GM19025 (cell line): ENCODE measurements around the gene SLC34A3.
A peak's percentile ranks its signal among the peaks of the same experiment; 100 is the strongest.

ENCODE experiments used
- ATAC-seq: cut with Tn5 transposase; IDR thresholded peaks from one replicate; pipeline ENCODE4 v1.9.1; 2021; ENCODE audit warnings: mild to moderate bottlenecking, low read depth, moderate library complexity; ENCODE audit not compliant: unreplicated experiment

Gene SLC34A3

DNA sequence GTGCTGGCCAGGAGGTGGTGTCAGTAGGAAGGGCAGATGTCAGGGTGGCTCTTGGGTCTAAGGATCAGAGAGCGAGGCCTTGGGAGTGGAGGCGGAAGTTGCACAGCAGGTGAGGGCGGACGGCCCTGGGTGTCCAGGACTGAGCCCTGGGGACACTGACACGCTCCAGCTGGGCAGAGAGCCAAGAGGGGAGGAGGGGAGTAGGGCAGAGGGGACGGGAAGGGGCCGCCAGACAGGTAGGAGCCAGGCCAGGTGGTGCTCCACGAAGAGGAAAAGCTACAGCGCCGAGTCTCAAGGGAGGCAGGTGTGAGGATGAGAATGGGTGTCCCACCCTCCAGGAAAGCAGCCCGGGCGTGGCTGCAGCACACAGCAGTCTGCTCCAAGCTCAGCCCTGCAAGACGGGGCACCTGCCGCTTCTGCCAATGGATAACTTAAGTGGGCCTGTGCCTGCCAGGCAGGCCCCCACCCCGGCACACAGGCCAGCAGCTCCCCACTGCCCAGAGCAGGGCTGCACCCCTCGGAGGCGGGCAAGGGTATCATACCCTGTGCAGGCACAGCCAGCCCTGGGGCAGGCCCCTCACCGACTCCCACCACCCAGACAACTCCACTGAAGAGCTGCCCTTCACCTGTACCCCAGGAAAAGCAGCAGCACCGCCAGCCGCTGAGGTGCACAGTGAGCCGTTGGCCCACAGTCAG is 35.0 kb upstream of the SLC34A3 start:
- ATAC-seq, result no peak

DNA sequence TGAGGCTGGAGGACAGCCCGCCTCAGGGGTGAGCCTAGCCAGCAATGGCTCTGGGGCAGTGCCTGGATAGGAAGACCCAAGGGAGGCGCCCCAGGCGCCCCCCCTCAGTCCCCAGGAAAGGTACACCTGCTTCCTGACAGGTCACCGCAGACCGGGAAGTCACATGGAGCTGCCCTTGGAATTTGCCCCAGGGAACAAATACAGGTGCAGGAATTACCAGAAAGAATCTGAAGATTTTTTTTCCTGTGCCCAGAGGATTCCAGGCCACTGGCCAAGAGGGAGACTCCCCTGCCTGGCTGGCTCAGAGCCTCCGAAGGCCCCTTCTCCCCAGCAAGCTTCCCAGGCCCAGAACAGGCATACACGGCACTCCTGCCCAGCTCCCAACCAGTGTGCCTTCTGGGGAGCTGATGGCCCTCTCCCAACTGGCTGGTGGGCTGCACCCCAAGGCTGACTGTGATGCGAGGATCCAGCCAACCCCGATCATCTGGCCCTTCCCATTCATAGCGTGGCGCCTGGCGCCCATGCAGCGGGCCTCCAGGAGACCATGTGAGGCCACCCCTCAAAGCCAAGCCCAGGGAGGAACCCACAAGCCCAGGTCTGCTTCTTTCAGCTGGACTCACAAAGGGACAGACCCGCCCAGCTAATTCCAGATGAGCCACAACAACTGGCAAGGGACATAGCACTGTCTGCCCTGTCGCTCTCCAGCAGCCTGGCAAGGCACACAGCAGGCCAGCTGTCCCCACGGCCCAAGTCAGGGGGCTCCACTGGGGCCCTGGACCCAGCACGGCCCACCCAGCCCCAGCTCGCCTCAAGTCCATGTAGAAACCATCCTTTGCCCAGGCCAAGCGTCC is 32.4 kb upstream of the SLC34A3 start:
- ATAC-seq, result no peak

DNA sequence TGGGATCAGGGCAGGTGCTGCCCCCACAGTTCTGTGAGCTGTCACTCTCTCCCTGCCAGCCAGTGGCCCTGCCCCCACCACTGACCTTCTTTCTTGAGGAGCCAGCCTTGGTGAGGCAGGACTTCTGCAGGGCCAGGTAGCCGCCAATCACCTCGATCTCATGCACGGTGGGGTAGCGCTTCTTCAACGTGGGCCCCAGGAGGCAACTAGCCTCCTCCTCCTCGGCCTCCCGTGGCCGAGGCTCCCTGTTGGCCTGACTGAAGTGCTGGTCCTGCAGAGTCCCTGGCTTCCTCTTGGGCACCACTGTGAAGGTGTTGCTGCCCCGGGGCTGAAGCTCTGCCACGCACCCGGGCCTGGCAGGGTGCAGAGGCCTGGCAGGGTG is 31.8 kb upstream of the SLC34A3 start:
- ATAC-seq, result no peak

DNA sequence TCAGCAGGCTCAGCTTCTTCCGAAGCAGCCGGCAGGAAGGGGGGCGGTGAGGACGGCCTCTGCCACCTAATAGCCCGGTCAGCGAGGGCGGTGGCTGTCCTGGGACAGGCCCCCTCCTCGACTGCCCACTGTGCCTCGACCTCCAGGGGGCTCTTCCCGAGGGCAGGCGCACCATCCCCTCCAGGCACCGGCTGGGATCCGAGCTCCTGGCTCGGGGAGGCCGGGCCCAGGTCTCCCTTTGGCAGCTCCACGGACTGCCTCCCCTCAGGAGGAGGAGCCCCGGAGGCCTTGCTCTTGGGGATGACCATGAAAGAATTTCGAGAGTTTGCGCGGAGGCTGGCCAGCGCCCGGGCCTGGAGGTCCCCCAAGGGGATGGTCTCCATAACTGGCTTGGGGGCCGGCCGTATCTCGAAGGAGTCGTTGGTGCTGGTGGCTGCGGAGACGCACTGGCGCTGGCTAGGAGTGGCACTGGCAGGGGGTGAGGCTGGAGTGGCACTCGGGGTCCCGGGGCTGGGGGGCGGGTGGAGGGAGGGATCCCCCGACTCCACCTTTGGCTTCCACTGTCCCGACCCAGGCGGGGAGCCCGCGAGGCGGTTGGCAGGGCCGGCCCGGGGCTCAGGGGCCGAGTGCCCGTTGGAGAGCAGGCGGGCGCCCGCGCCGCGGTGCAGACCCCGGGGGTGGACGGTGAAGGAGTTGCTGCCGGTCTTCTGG is 31.1 kb upstream of the SLC34A3 start:
- ATAC-seq, result no peak

DNA sequence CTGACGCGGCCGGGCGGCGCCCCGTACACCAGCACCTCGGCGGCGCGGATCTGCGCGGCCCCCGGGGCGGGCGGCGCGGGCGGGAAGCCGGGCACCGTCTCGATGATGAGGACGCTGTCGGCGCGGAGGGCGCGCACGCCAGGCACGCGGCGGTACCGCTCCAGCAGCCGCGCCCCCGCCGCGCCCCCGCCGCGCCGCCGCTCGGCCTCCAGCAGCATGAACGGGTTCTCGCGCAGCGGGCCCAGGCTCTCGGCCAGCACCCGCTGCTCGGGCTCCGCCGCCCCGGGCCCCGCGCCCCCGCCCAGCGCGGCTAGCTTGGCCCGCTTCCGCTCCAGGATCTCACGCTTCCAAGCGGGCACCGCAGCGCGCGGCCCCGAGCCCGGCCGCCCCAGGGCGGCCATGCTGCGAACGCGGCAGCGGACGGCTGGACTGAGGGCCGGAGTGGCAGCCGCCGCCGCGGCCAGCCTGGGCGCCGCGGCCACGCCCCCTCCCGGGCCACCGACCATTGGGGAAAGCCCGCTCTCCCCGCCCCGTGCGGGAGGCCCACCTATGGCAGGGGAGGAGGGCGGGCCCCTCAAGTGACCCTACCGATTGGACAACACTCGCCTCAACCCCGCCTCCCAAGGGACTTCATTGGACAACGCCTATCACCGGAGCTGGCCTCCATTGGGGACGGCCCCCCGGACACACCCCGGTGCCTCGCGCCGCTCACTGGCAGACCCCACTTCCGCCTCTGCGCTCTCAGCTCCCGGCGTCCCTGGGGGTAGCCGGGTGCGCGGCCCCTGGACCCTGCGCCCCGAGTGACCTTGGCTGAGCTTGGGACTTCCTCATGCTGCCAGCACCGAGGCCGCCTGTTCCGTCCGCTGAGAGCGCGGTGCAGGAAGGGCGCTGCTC is 30.1 kb upstream of the SLC34A3 start, which contains the start of gene TPRN:
Gene TPRN (minus strand): TSS at position 431 of the 894 bp plus-strand sequence. CDS start 30 bp downstream, at position 401.
- ATAC-seq, result peak; percentile 85

DNA sequence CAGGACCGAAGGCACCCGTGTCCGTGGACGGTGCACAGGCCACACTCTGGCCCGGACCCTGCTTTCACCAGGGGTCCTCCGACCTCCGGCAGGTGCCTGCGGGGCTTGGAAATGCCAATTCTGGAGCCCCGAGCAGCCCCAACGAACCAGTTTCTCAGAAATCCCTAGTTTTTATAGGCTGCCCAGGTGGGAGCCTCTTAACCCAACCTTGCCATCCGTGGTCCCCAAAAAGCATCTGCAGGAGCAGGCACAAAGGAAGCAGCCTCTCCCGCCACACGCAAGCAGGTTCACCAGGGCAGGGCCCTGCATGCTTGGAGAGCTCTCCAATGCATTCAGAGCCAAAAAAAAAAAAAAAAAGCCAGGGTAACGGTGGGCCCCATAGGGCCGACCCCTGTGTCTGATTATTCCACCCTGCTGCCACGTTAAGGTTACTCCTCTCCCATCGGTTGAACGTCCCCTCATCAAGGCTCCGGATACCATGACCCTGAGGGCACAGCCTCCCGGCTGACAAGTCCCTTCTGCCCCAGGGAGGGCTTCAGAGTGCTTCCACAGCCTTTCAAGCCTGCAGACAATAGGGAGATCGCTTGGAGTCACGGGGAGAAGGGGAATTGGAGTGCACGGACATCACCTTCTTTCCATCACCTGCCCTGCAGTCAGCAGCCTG is 29.4 kb upstream of the SLC34A3 start:
- ATAC-seq, result no peak

DNA sequence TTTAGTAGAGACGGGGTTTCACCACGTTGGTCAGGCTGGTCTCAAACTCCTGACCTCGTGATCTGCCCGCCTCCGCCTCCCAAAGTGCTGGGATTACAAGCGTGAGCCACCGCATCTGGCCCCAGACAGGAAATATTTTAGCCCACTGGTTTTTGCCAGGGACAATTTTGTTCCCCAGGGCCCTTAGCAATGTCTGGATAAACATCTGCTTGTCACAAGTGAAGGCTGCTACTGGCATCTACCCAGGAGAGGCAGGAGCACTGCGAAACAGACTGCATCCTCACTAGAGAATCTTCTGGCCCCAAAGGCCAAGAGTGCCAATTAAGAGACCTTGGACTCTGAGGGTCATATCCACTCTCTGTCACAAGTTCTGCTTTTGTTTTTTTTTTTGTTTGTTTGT is 27.7 kb upstream of the SLC34A3 start:
- no peak for ATAC-seq

DNA sequence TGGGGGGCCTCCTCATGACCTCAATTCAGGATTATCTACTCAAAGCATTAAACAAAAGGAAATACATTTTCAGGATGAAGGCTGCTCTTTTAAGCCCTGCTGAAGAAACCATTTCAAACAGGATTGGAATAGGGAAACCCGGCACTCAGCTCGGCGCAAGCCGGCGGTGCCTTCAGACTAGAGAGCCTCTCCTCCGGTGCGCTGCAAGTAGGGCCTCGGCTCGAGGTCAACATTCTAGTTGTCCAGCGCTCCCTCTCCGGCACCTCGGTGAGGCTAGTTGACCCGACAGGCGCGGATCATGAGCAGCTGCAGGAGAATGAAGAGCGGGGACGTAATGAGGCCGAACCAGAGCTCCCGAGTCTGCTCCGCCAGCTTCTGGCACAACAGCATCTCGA is 26.0 kb upstream of the SLC34A3 start:
- ATAC-seq, result no peak

DNA sequence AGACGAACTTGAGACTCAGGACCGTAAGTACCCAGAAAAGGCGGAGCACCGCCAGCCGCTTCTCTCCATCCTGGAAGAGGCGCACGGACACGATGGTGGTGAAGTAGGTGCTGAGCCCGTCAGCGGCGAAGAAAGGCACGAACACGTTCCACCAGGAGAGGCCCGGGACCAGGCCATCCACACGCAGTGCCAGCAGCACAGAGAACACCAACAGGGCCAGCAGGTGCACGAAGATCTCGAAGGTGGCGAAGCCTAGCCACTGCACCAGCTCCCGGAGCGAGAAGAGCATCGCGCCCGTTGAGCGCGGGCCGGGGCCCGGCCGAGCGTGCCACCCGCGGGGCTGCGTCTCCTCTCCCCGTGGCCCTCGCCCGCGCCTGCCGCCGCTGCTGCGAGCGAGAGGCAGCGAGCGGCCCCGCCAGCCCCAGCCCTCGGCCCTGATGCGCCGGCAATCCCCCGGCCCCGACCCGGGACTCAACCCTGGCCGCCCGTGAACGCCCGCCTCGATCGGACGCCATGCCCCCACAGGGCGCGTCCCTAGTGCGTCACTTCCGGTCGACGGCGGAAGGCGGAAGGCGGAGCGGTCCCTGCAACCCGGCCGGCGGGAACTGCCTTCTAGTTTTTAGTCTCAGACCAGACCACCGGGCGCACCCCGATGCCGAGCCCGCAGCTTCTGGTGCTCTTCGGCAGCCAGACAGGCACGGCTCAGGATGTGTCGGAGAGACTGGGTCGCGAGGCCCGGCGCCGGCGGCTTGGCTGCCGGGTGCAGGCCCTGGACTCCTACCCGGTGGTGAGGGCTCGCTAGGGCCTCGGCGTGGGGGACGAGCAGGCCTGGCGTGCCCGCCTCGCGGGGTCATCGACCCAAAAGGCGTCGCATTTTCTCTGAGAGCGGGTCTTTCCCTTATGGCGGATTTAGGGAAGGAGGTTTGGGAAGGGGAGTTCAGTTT is 25.3 kb upstream of the SLC34A3 start, which contains the start of the genes NDOR1 and TMEM203:
Gene NDOR1 (plus strand): TSS at position 575 of the 944 bp plus-strand sequence. CDS start 78 bp downstream, at position 653.
Gene TMEM203 (minus strand): TSS at position 523 of the 944 bp plus-strand sequence. CDS start 234 bp downstream, at position 289.
- peak; percentile 38 for ATAC-seq

DNA sequence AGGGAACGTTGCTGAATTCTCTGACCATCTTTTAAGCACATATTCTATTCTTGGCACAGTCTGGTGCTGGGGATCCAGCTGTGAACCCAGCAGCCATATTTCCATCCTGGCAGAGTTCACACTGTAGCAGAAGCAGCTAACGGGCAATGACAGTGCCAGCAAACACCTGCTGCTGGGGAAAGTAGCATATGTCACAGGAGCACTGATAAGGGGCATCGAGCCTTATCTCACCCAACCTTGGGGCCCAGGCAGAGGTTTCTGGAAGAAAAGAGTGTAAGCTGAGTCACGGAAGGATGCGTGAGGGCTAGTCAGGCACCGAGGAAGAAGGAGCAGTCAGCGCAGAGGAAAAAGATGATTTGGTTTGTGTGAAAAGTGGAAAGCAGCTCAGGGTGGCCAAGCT is 24.1 kb upstream of the SLC34A3 start:
- ATAC-seq, result no peak

DNA sequence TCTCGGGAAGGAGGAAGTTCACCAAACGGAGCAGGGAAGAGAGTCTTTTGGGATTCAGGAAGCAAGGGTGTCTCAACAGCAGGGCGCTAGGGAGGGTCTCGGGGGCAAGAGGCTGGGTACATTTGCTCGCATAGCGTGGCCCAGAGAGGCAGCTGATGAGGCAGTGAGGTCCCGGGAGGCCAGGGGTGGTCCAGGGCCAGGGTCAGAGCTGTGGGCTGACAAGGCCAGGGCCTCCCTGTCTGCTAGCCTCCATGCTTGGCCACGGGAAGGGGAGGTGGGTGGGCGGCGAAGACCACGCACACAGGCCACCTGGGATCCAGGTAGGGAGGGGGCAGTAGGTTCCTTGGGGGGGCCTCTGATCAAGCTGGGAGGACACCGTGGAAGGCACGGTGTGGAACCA is 19.2 kb upstream of the SLC34A3 start:
- no peak for ATAC-seq

DNA sequence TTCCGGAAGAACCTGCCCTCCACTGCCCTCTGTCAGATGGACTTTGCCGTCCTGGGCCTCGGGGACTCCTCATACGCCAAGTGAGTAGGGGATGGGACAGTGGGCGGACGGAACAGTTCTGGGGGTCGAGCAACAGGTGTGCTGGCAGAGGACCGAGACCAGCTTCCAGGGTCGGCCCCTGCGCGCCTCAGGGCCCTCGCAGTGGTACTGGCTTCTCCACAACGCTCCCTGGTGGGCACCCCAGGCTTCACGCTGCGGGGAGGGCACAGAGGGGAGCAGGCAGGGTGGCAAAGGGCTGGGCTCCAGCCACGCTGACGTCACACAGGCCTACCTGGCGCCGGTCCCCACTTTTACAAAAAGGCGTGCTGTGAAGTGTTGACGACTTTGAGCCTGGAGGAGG is 18.2 kb upstream of the SLC34A3 start:
- ATAC-seq, result no peak

DNA sequence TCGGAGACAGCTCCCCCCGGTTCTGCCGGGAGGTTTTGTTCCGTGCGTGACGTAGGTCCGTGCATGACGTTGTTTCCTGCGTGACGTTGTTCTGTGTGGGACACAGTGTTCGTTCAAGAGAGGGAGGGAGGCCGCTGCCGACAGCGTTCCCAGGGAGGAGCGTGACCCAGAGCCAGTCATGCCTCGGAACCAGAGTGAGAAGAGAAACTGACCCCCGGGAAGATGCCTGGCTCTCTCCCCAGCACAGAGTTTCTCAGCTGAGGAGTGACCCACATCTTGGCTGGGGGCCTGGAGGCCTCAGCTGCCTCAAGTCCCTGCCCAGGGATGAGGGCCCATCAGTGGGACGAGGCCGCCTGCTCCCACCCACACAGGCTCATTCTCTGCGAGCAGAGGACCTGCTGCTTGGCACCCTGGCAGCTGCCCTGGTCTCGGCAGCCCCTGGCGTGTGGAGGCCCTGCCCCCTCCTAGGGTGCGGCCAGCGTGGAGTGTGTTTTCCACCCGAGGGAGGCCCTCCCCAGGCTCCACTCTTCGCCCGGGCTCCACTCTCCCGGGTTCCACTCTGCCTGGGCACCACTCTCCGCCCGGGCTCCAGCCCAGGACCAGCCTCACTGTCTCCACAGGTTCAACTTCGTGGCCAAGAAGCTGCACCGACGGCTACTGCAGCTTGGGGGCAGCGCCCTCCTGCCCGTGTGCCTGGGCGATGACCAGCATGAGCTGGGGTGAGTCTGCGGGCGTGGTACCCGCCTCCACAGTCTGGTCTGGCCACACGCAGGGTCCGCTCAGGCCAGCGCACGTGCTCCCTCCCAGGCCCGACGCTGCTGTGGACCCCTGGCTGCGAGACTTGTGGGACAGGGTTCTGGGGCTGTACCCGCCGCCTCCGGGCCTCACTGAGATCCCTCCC is 17.3 kb upstream of the SLC34A3 start:
- no peak for ATAC-seq

DNA sequence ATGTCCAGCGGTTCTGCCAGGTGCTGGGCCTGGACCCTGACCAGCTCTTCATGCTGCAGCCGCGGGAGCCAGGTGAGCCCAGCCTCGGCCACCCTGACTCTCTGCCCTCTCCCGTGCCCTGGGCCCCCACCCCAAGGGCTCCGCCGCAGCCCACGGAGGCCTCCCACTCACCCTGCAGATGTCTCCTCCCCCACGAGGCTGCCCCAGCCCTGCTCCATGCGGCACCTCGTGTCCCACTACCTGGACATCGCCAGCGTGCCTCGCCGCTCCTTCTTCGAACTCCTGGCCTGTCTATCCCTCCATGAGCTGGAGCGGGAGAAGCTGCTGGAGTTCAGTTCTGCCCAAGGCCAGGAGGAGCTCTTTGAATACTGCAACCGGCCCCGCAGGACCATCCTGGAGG is 16.1 kb upstream of the SLC34A3 start:
- no peak for ATAC-seq

DNA sequence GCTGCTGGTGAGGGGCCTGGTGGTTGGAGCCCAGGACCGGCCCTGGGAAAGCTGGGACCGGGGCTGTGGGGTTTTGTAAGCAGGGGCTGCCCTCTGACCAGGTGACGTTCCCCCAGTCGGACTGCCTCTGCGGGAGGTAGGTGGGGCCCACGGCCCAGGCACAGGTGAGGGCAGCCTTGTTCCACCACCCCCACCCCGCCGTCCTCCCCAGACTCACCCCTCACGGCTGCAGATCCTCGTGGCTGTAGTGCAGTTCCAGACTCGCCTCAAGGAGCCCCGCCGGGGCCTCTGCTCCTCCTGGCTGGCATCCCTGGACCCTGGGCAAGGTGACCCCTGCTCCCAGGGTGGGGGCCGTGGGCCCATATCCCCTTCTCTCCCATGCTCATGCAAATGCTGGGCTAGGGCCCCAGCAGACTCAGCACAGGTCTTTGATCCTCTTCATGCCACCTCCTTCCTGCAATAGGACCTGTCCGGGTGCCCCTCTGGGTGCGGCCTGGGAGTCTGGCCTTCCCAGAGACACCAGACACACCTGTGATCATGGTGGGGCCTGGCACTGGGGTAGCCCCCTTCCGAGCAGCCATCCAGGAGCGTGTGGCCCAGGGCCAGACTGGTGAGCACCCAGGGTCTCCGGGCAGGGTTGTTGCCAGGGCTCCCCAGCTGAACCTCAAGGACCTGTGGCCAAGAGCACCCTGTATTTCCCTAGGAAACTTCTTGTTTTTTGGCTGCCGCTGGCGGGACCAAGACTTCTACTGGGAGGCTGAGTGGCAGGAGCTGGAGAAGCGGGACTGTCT is 15.3 kb upstream of the SLC34A3 start:
- ATAC-seq, result no peak

DNA sequence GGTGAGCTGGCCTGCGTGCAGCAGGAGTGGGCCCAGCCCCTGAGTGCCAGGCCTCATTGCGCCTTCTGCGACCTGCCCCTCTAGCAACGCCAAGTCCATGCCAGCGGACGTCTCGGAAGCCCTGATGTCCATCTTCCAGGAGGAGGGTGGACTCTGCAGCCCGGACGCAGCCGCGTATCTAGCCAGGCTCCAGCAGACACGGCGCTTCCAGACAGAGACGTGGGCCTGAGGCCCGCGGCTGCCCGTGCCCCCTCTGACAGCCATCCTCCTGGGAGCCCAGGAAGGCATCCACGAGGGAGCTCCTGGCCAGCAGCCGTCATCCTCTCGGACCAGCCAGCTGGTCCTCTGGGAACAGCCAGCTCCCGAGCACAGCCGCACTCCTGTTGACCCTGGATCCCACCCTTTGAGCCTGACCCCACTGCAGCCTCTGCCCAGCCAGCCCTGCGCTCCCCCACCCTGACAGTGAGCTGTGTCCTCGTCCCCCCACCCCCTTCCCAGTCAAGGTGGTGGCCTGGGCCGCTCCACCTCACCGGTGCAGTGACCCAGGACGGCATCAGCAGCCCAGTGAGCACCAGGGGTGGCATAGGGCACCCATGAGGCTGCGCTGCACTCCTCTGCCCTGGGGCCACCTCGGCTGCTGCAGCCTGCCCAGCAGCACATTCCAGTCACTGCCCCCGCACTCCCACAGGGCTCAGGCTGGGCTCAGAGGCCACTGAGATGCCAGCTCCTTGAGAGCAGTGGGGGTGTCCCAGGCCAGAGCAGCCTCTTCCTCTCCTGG is 14.3 kb upstream of the SLC34A3 start:
- ATAC-seq, result no peak
